A549 (cell line): Measurements from ENCODE around the gene POR. TPM values are rescaled to one million over a fixed set of nuclear protein-coding genes. Genes with fewer than 3 reads are reported as not detected.
"Not testable (repeated sequence)": the region's sequence is repeated elsewhere in the genome, so short reads cannot be mapped to it uniquely, and the experiment has no call there.

Experiments
- ATAC-seq, 2 experiments: fragments of 200-7000 bp in 1 of 2; fragments of >200 bp in 1 of 2; cut with Nextera tagmentation in 1 of 2; cut with Tn5 transposase in 1 of 2; 3 replicates each; pipeline versions ENCODE4 v1.8.0 to v1.9.1; 2018 to 2020; ENCODE audit warnings: mild to moderate bottlenecking in 1 of 2, moderate library complexity in 1 of 2
- CTCF ChIA-PET: fragments of 300-600 bp; sonication (Branson Sonifier 250); formaldehyde crosslinking; extraction: SDS; loops from one replicate; lab custom pipeline; 2021; ENCODE audit warnings: antibody characterized with exemption, inconsistent platforms; lab: Yijun Ruan, JAX
- POLR2A ChIA-PET: fragments of 350-600 bp; formaldehyde crosslinking; extraction: SDS; loops from one replicate; lab custom pipeline; 2021; ENCODE audit warnings: antibody characterized with exemption, inconsistent platforms; lab: Yijun Ruan, JAX
- DNase-seq, 2 experiments: peaks; one replicate each; pipeline versions ENCODE4 v3.0.0 to v3.0.0-alpha.2; 2011 to 2016; ENCODE audit warnings: low read depth in 1 of 2, low spot score in 1 of 2
- FAIRE-seq: peaks from 2 replicates; lab custom pipeline; 2011; peaks lifted over from hg19 to GRCh38; lab: Jason Lieb, UNC
- H3K27ac ChIP-seq, 2 experiments: fragments of >200 bp; sonication (Bioruptor Twin); formaldehyde crosslinking; 3 replicates each; pipeline ENCODE4 v1.5.1; 2016 to 2017
- H3K4me1 ChIP-seq: fragments of >200 bp; sonication (Bioruptor Twin); formaldehyde crosslinking; 3 replicates; pipeline ENCODE4 v1.6.1; 2016
- H3K4me2 ChIP-seq: fragments of >200 bp; sonication (Bioruptor Twin); formaldehyde crosslinking; 3 replicates; pipeline ENCODE4 v1.6.1; 2016
- H3K4me3 ChIP-seq: fragments of >200 bp; sonication (Bioruptor Twin); formaldehyde crosslinking; 3 replicates; pipeline ENCODE4 v1.5.1; 2016
- H3K9me3 ChIP-seq: fragments of >200 bp; sonication (Bioruptor Twin); formaldehyde crosslinking; 3 replicates; pipeline ENCODE4 v1.6.1; 2016
- CHD4 ChIP-seq: fragments of 200-600 bp; sonication (generic); IDR thresholded peaks from 2 replicates; pipeline ENCODE4 v1.6.1; 2016; ENCODE audit warnings: antibody characterized with exemption, mild to moderate bottlenecking, borderline replicate concordance
- EHMT2 ChIP-seq: fragments of 200-600 bp; sonication (generic); IDR thresholded peaks from 2 replicates; pipeline ENCODE4 v1.6.1; 2016; ENCODE audit warnings: antibody characterized with exemption, low read depth, mild to moderate bottlenecking, moderate library complexity
- FOSB ChIP-seq: fragments of 250-450 bp; sonication (Bioruptor Pico); IDR thresholded peaks from 2 replicates; pipeline ENCODE4 v1.5.0; 2020; ENCODE audit warnings: mild to moderate bottlenecking, moderate library complexity
- FOSL2 ChIP-seq, 2 experiments: fragments of 450-650 bp in 1 of 2; fragments of >200 bp in 1 of 2; sonication (Bioruptor Twin) in 1 of 2; formaldehyde crosslinking; IDR thresholded peaks; 2 replicates each; pipeline versions ENCODE4 v1.5.0 to v1.6.1; 2016 to 2020; ENCODE audit warnings: mild to moderate bottlenecking in 1 of 2, moderate library complexity in 1 of 2
- FOXS1 ChIP-seq: fragments of 250-450 bp; sonication (Bioruptor Pico); IDR thresholded peaks from 2 replicates; pipeline ENCODE4 v1.5.0; 2020; ENCODE audit warnings: mild to moderate bottlenecking, moderate library complexity
- GATA3 ChIP-seq: IDR thresholded peaks from 2 replicates; pipeline ENCODE4 v1.6.1; 2012; ENCODE audit warnings: borderline replicate concordance
- HES2 ChIP-seq: fragments of >200 bp; sonication (Bioruptor Twin); formaldehyde crosslinking; IDR thresholded peaks from 2 replicates; pipeline ENCODE4 v1.6.1; 2016
- HOXB13 ChIP-seq: fragments of 250-450 bp; sonication (Bioruptor Pico); IDR thresholded peaks from 2 replicates; pipeline ENCODE4 v1.5.0; 2020; ENCODE audit warnings: low read depth, mild to moderate bottlenecking, moderate library complexity
- KDM1A ChIP-seq: fragments of 200-600 bp; sonication (generic); IDR thresholded peaks from 2 replicates; pipeline ENCODE4 v1.6.1; 2016; ENCODE audit warnings: low read depth, mild to moderate bottlenecking
- KDM5A ChIP-seq: fragments of 200-600 bp; sonication (generic); IDR thresholded peaks from 2 replicates; pipeline ENCODE4 v1.6.1; 2016; ENCODE audit warnings: antibody characterized with exemption, mild to moderate bottlenecking
- MAFK ChIP-seq: fragments of 450-650 bp; IDR thresholded peaks from 2 replicates; pipeline ENCODE4 v1.6.1; 2014; ENCODE audit not compliant: partially characterized antibody
- MYC ChIP-seq: IDR thresholded peaks from 2 replicates; pipeline ENCODE4 v1.6.1; 2012; ENCODE audit warnings: mild to moderate bottlenecking, inconsistent platforms, low read length, improper control_type of control experiment, borderline replicate concordance
- NFE2L2 ChIP-seq: fragments of 150-350 bp; conservative IDR thresholded peaks from 2 replicates; pipeline ENCODE4 v1.6.1; 2014; ENCODE audit warnings: low read length
- NPAS2 ChIP-seq: fragments of 250-450 bp; sonication (Bioruptor Pico); IDR thresholded peaks from 2 replicates; pipeline ENCODE4 v1.8.0; 2022; ENCODE audit warnings: mild to moderate bottlenecking, moderate library complexity, borderline replicate concordance
- RARB ChIP-seq: fragments of 250-450 bp; sonication (Bioruptor Pico); IDR thresholded peaks from 2 replicates; pipeline ENCODE4 v1.8.0; 2021; ENCODE audit warnings: mild to moderate bottlenecking, moderate library complexity
- RFX5 ChIP-seq: fragments of 450-650 bp; IDR thresholded peaks from 2 replicates; pipeline ENCODE4 v1.7.1; 2014; ENCODE audit warnings: antibody characterized with exemption, mild to moderate bottlenecking, moderate library complexity
- ZNF302 ChIP-seq: fragments of 250-450 bp; sonication (Bioruptor Pico); IDR thresholded peaks from 2 replicates; pipeline ENCODE4 v1.9.0; 2021; ENCODE audit warnings: inconsistent platforms, mild to moderate bottlenecking, moderate library complexity
- ZSCAN20 ChIP-seq: fragments of 250-450 bp; sonication (Bioruptor Pico); IDR thresholded peaks from 2 replicates; pipeline ENCODE4 v1.8.0; 2022; ENCODE audit warnings: mild to moderate bottlenecking, moderate library complexity
- WGBS: methylation state at CpG from one replicate; pipeline ENCODE4 v1.1.6; 2017; ENCODE audit errors: missing lambda C conversion rate; 5-methylcytosine and 5-hydroxymethylcytosine counted together
- polyA plus RNA-seq, 4 experiments: library from polyadenylated mRNA; depleted of rRNA in 3 of 4; stranded (reverse); fragments of >200 nt; fragmentation: RNase III in 1 of 4; extraction: RNeasy Plus Mini Kit Qiagen cat#74134 plus additional on column Dnase treatment in 1 of 4; gene quantifications; 2 replicates in 3 of 4; 3 replicates in 1 of 4; pipeline ENCODE4 v1.2.3, GENCODE V29; 2011 to 2017
- TF ChIP-seq, protein P1 (sequence below): fragments of 450-650 bp; IDR thresholded peaks from 2 replicates; pipeline ENCODE4 v1.6.1; 2014; ENCODE audit warnings: antibody characterized with exemption

POR gene
- polyA plus RNA-seq, 2 of the 4 experiments (the other 2 are of a cell fraction) = 71.1 to 109 TPM

GRCh38 chr7:75874180-75874579, 40.8 kb upstream of the POR start:
- H3K4me1 ChIP-seq, ATAC-seq, H3K27ac ChIP-seq, FAIRE-seq, H3K4me2 ChIP-seq, DNase-seq, H3K9me3 ChIP-seq, H3K4me3 ChIP-seq, POLR2A ChIA-PET: not testable (repeated sequence)
- 75% methylated on average over 3 of the region's 3 CpGs for WGBS
- CTCF ChIA-PET = interaction anchor here (0.7 to 1.3 kb wide), 3 partner anchors 9 to 146 kb away, joined by 3 to 5 read pairs (median 3); no protein-coding TSS in a partner anchor

GRCh38 chr7:75875113-75876080, 39.6 kb upstream of the POR start:
- Histone ChIP-seq H3K27ac (no peak overlapping the region), H3K4me2 (no peak overlapping the region), H3K4me1 (peaks cover 12% of the 10 kb centered on the region), H3K9me3 (no peaks in the 10 kb centered on the region), H3K4me3 (no peak overlapping the region)
- WGBS = 90% methylated on average over 21 of the region's 21 CpGs
- CTCF ChIA-PET = interaction anchor here (0.6 to 1.9 kb wide), 7 partner anchors 10 to 198 kb away, joined by 3 to 9 read pairs (median 5); no protein-coding TSS in a partner anchor
- DNase-seq = no peak
- TF ChIP-seq RARB (CRISPR knock-in tag) (no peak), MAFK (peak; percentile 30), NPAS2 (CRISPR knock-in tag) (no peak)
- no peak for ATAC-seq
- POLR2A ChIA-PET = no interaction called here
- no peak for FAIRE-seq

DNA sequence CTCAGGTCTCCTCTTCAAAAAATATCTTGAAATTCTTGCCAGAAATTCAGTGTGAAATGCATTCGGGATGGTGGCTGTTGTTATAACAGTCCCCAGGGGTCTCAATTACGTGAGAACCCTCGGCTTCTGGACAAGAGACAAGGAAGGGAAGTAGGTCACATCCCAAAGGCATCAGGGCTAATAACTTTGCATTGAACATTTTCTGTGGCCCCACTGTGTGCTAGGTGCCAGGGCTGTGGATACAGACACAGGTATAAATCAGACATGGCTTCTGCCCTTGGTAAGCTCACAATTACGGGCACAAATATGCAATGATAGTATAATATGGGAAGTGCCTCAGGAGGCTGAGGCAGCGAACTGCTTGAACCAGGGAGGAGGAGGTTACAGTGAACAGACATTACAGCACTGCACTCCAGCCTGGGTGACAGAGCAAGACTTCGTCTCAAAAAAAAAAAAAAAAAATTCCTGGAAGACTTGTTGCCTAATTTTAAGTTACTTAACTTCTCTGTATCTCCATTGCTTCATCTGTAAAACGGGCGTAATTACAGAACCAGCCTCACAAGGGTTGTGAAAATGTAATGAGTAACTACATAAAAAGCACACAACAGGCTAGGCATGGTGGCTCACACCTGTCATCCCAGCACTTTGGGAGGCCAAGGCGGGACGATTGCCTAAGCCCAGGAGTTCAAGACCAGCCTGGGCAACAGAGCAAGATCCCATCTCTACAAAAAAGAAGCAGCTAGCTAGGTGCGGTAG, 38.7 kb upstream of the POR start:
- no peak for TF ChIP-seq KDM5A
- ChIA-PET POLR2A (no interaction called here), CTCF (interaction anchor here (1.3 to 3.4 kb wide), 4 partner anchors 10 to 144 kb away, joined by 3 to 20 read pairs (median 8); no protein-coding TSS in a partner anchor)
- H3K27ac ChIP-seq = 0 out of 6 replicates have a peak overlapping the region, but pooled peaks of 1 of the 2 experiments have one; percentile 21
- WGBS = 76% methylated on average over 11 of the region's 11 CpGs
- H3K4me3 ChIP-seq = no peak overlapping the region
- FAIRE-seq (no peak), ATAC-seq (no peak), DNase-seq (no peak)
- H3K4me1 ChIP-seq = peaks cover 14% of the 10 kb centered on the region
- H3K9me3 ChIP-seq = no peaks in the 10 kb centered on the region
- H3K4me2 ChIP-seq = no peak overlapping the region

GRCh38 chr7:75878312-75878768, 36.6 kb upstream of the POR start:
- ATAC-seq (peak in 1 of 2 experiments; percentile 69; a peak in 4 of 6 replicates), DNase-seq (no peak), FAIRE-seq (no peak)
- Histone ChIP-seq H3K9me3 (no peaks in the 10 kb centered on the region), H3K4me1 (peaks cover 14% of the 10 kb centered on the region), H3K27ac (peak overlapping the region; percentile 76 to 93), H3K4me3 (peak overlapping the region; percentile 28), H3K4me2 (peak overlapping the region; percentile 69)
- WGBS = 24% methylated on average over 10 of the region's 10 CpGs
- POLR2A ChIA-PET = interaction anchor here (1.0 to 1.7 kb wide), 3 partner anchors 20 to 37 kb away, joined by 3 to 9 read pairs (median 4); no protein-coding TSS in a partner anchor
- CTCF ChIA-PET = interaction anchor here (0.9 to 3.4 kb wide), 6 partner anchors 12 to 142 kb away, joined by 3 to 20 read pairs (median 4); no protein-coding TSS in a partner anchor
- TF ChIP-seq FOSB (CRISPR knock-in tag) = no peak
- no peak for TF ChIP-seq RARB (CRISPR knock-in tag)
- TF ChIP-seq MYC = no peak
- TF ChIP-seq, protein P1, sequence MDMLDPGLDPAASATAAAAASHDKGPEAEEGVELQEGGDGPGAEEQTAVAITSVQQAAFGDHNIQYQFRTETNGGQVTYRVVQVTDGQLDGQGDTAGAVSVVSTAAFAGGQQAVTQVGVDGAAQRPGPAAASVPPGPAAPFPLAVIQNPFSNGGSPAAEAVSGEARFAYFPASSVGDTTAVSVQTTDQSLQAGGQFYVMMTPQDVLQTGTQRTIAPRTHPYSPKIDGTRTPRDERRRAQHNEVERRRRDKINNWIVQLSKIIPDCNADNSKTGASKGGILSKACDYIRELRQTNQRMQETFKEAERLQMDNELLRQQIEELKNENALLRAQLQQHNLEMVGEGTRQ = no peak
- TF ChIP-seq EHMT2 = no peak
- no peak for TF ChIP-seq CHD4
- no peak for TF ChIP-seq KDM1A
- TF ChIP-seq FOXS1 = no peak
- no peak for TF ChIP-seq KDM5A
- no peak for TF ChIP-seq FOSL2 (IDR thresholded peaks at IDR 0.05)
- no peak for TF ChIP-seq FOSL2 (CRISPR knock-in tag; IDR thresholded peaks at IDR 0.05)
- no peak for TF ChIP-seq GATA3
- TF ChIP-seq HOXB13 (CRISPR knock-in tag) = no peak
- TF ChIP-seq ZSCAN20 (CRISPR knock-in tag) = no peak
- TF ChIP-seq HES2 = no peak
- TF ChIP-seq NFE2L2 = no peak
- no peak for TF ChIP-seq ZNF302 (CRISPR knock-in tag)
- TF ChIP-seq RFX5 = no peak
